ENCODE data around the gene NELFE. TPM values are rescaled to one million over a fixed set of nuclear protein-coding genes. Genes with fewer than 3 reads are reported as not detected.
A peak's percentile ranks its signal among the peaks of the same experiment; 100 is the strongest.

Gene NELFE
- total and polyA plus RNA-seq, 2 of the 13 experiments (the other 11 are each of a cell fraction or from before 2014, with no cell fraction given): 51.3 to 69.8 TPM

GRCh38 chr6:31927242-31927862 lies 31.4 kb downstream of the NELFE start, which contains the start of gene C2 (continued):
- TF ChIP-seq HNF4G (IDR thresholded peaks at IDR 0.05; ENCODE audit: borderline replicate concordance, low read depth, low read length): peak; percentile 97
- TF ChIP-seq HNF4G (CRISPR knock-in tag; IDR thresholded peaks at IDR 0.05; ENCODE audit: borderline replicate concordance, low read depth): peak; percentile 83; the same call in 1 of the 2 replicates
- no peak for TF ChIP-seq SOX6 (IDR thresholded peaks at IDR 0.05)
- peak; percentile 91 for TF ChIP-seq SOX6 (CRISPR knock-in tag; IDR thresholded peaks at IDR 0.05)
- TF ChIP-seq DNMT1 (CRISPR knock-in tag; IDR thresholded peaks at IDR 0.05): 0 out of 2 replicates have a peak, but pooled peaks have one; percentile 76
- 0 out of 2 replicates have a peak, but pooled peaks have one; percentile 75 for TF ChIP-seq ZNF670 (CRISPR knock-in tag; IDR thresholded peaks at IDR 0.05; ENCODE audit: borderline replicate concordance)
- no peak for TF ChIP-seq ZNF382 (CRISPR knock-in tag; IDR thresholded peaks at IDR 0.05; ENCODE audit: borderline replicate concordance)
- TF ChIP-seq ASH2L (IDR thresholded peaks at IDR 0.05; ENCODE audit: insufficient read length, low read depth, low read length): peak; percentile 45
- peak; percentile 72; the same call in 1 of the 2 replicates for TF ChIP-seq YEATS2 (CRISPR knock-in tag; IDR thresholded peaks at IDR 0.05; ENCODE audit: borderline replicate concordance)
- TF ChIP-seq GABPB1 (CRISPR knock-in tag; IDR thresholded peaks at IDR 0.05): peak; percentile 51; the same call in 1 of the 2 replicates
- peak; percentile 79; the same call in 1 of the 2 replicates for TF ChIP-seq HMGXB3 (CRISPR knock-in tag; IDR thresholded peaks at IDR 0.05; ENCODE audit: borderline replicate concordance)
- peak; percentile 69; the same call in 1 of the 2 replicates for TF ChIP-seq HOMEZ (CRISPR knock-in tag; IDR thresholded peaks at IDR 0.05; ENCODE audit: low read depth)
- peak; percentile 90; the same call in 1 of the 2 replicates for TF ChIP-seq ZNF878 (CRISPR knock-in tag; IDR thresholded peaks at IDR 0.05)
- TF ChIP-seq GLI4 (CRISPR knock-in tag; IDR thresholded peaks at IDR 0.05; ENCODE audit: borderline replicate concordance): 0 out of 2 replicates have a peak, but pooled peaks have one; percentile 61
- TF ChIP-seq GMEB2 (CRISPR knock-in tag; IDR thresholded peaks at IDR 0.05; ENCODE audit: low read depth): no peak
- peak; percentile 79; the same call in 1 of the 2 replicates for TF ChIP-seq ZNF710 (CRISPR knock-in tag; IDR thresholded peaks at IDR 0.05; ENCODE audit: borderline replicate concordance)
- no peak for TF ChIP-seq NFYC (CRISPR knock-in tag; IDR thresholded peaks at IDR 0.05)
- no peak for TF ChIP-seq SCMH1 (CRISPR knock-in tag; IDR thresholded peaks at IDR 0.05; ENCODE audit: borderline replicate concordance)
